K562 (cell line): ENCODE measurements around the gene TKT. TPM values are rescaled to one million over a fixed set of nuclear protein-coding genes. Genes with fewer than 3 reads are reported as not detected.

ENCODE experiments used
- CLOCK ChIP-seq: fragments of 250-450 bp; sonication (Bioruptor Pico); IDR thresholded peaks from 2 replicates; pipeline ENCODE4 v1.4.0; 2020; ENCODE audit warnings: mild to moderate bottlenecking, moderate library complexity, borderline replicate concordance
- GATAD2B ChIP-seq: fragments of 450-650 bp; IDR thresholded peaks from 2 replicates; pipeline ENCODE4 v1.6.1; 2017; ENCODE audit warnings: mild to moderate bottlenecking, borderline replicate concordance
- HDAC1 ChIP-seq, 2 experiments: fragments of 450-650 bp; IDR thresholded peaks; 2 replicates each; pipeline ENCODE4 v1.6.1; 2016 to 2017; ENCODE audit warnings: inconsistent platforms in 1 of 2, mild to moderate bottlenecking in 1 of 2, moderate library complexity in 1 of 2
- HEY1 ChIP-seq: fragments of 250-450 bp; sonication (Bioruptor Pico); IDR thresholded peaks from 2 replicates; pipeline ENCODE4 v1.5.0; 2020; ENCODE audit warnings: mild to moderate bottlenecking, moderate library complexity, borderline replicate concordance
- NCOA4 ChIP-seq: fragments of 450-650 bp; IDR thresholded peaks from 2 replicates; pipeline ENCODE4 v1.6.1; 2018; ENCODE audit warnings: mild to moderate bottlenecking; ENCODE audit not compliant: partially characterized antibody
- NR0B1 ChIP-seq: fragments of 450-650 bp; IDR thresholded peaks from one replicate; pipeline ENCODE4 v1.6.1; 2018; ENCODE audit warnings: mild to moderate bottlenecking, moderate library complexity; ENCODE audit not compliant: partially characterized antibody
- PRMT5 ChIP-seq: sonication (generic); formaldehyde crosslinking; IDR thresholded peaks from 2 replicates; pipeline ENCODE4 v1.5.0; 2020; ENCODE audit warnings: missing genetic modification reagents
- RBM14 ChIP-seq: fragments of 200-400 bp; formaldehyde crosslinking; IDR thresholded peaks from 2 replicates; pipeline ENCODE4 v1.6.1; 2018; ENCODE audit warnings: low read depth, mild to moderate bottlenecking, low read length, moderate library complexity, borderline replicate concordance; ENCODE audit not compliant: insufficient read depth
- TCF15 ChIP-seq: fragments of 250-450 bp; sonication (Bioruptor Pico); IDR thresholded peaks from 2 replicates; pipeline ENCODE4 v1.8.0; 2022; ENCODE audit warnings: moderate library complexity, mild to moderate bottlenecking, inconsistent platforms
- ZNF175 ChIP-seq: fragments of 200-800 bp; sonication (Bioruptor generic); IDR thresholded peaks from 2 replicates; pipeline ENCODE4 v1.6.1; 2016; ENCODE audit warnings: low read depth, mild to moderate bottlenecking, missing genetic modification characterization, missing compliant biosample characterization
- ZNF512 ChIP-seq: IDR thresholded peaks from 2 replicates; pipeline ENCODE4 v1.6.1; 2016; ENCODE audit warnings: missing genetic modification characterization, missing compliant biosample characterization
- ZNF655 ChIP-seq: fragments of 250-450 bp; sonication (Bioruptor Pico); IDR thresholded peaks from 2 replicates; pipeline ENCODE4 v1.5.0; 2021
- ZSCAN32 ChIP-seq: fragments of 450-650 bp; formaldehyde crosslinking; IDR thresholded peaks from 2 replicates; pipeline ENCODE4 v1.4.0; 2020; ENCODE audit warnings: mild to moderate bottlenecking, moderate library complexity
- polyA plus RNA-seq, 8 experiments: library from polyadenylated mRNA; depleted of rRNA in 4 of 8; stranded (reverse) in 5 of 8; unstranded in 3 of 8; fragments of >200 nt; fragmentation: Nextera tagmentation in 2 of 8; fragmentation: Illumina TruSeq in 1 of 8; extraction: Ambion mirVana in 2 of 8; extraction: Trizol in 1 of 8; gene quantifications; 2 replicates each; pipeline versions ENCODE4 v1.2.1 to v1.2.3, GENCODE V29; 2011 to 2014; ENCODE audit warnings: inconsistent platforms in 1 of 8, missing spikeins in 1 of 8
- total RNA-seq, 7 experiments: library from RNA; depleted of rRNA in 6 of 7; stranded (reverse); fragments of >200 nt in 6 of 7; fragmentation: Illumina TruSeq in 2 of 7; extraction: Trizol in 2 of 7; gene quantifications; 2 replicates each; pipeline versions ENCODE4 v1.2.1 to v1.2.3, GENCODE V29; 2011 to 2021; ENCODE audit warnings: low replicate concordance in 1 of 7

Gene TKT
- total and polyA plus RNA-seq, 9 of the 15 experiments (the other 6 are each of a cell fraction or from before 2014, with no cell fraction given), result 58.1 to 401 (median 187) TPM

- no peak for TF ChIP-seq RBM14
- TF ChIP-seq ZNF175 (CRISPR knock-in tag), result no peak
- TF ChIP-seq GATAD2B, result no peak
- TF ChIP-seq HEY1, result no peak
- no peak for TF ChIP-seq NR0B1
- TF ChIP-seq PRMT5 (CRISPR knock-in tag), result no peak
- no peak for TF ChIP-seq NCOA4
- no peak for TF ChIP-seq ZNF655 (CRISPR knock-in tag)
- TF ChIP-seq ZNF512 (tag), result no peak
- TF ChIP-seq ZSCAN32 (CRISPR knock-in tag), result no peak
- TF ChIP-seq CLOCK, result no peak
- TF ChIP-seq TCF15, result no peak
- peak in 1 of 2 experiments; percentile 43; a peak in 1 of 4 replicates for TF ChIP-seq HDAC1 (IDR thresholded peaks at IDR 0.05)
Measured at GRCh38 chr3:53196575-53197407, 59.0 kb downstream of the TKT start (continued).
